T-helper 2 cell treated with Interferon-gamma antibody and Interleukin-4, amounts not matched to agents 100 ng/mL and 5 ng/mL, for 36 hours (primary cell): ENCODE results near the gene HDAC4. TPM values are rescaled to one million over a fixed set of nuclear protein-coding genes. Genes with fewer than 3 reads are reported as not detected.

Experiments
- intact Hi-C: fragments of 100-400 bp; cut with micrococcal nuclease; formaldehyde crosslinking; loops from one replicate; pipeline ENCODE4 v1.15.1; 2023
- total RNA-seq: library from RNA; stranded (reverse); gene quantifications from 2 replicates; pipeline ENCODE4 v1.2.3, GENCODE V29; 2022

Gene HDAC4
- total RNA-seq, 1 donor from 2014 or later, result 52.0 TPM

DNA sequence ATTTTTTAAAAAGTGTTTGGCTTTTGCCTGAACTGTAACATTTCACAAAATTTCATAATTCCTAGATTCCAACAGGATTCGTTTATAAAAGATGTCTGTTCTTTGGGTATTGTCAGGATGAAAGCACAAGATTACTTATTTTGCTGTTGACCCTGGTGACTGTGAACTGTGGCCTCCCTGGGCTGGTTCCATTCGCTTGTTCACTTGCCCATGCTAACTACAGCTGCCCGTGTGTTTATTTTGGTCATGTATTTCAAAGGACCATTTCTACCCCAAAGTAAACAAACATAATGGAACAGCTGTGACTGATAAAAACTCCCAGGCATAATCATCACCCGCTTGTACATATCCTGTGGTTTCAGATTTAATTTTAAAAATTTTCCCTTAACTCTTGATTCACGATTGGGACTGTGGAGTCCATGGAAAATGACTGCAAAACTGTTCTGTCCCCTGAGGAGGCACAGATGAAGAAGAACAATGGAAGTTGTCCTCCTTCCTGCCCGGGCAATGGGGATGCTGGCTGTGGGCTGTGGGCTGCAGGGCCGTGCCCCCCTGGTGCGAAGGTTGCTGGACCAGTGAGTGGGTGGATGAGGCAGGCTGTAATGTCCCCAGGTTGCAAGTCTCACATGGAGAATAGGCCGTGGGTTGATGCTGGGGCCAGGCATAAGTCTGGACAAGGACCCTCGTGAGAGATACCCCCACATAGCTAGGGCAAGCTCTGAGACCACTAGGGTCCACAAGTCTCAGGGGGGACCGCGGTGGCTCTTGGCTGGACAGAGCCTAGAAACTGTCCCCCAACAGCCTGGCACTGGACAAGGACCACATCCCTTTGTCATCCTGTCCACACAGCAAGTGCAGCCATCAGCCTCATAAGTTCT lies 28.9 kb upstream of the HDAC4 start:
- intact Hi-C loops, result no loop called here

DNA sequence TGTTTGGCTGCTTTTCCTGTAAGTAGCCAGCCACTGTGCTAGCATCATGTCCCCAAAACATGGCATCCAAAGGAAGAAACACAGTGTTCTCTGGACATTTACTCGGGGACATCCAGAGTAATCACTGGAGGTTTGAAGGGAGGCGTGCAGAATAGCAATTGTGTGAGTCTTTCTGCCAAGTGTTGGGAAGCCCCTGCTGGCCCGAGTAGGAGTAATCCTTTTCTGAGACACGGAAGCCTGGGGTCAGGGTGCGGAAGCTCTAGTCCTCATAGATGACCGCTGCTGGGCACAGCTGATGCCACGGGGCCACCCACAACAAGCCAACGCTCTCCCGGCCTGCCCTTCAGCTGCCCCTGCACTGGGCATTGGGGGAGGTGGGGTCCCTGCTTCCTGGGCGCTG lies 24.8 kb upstream of the HDAC4 start:
- intact Hi-C loops, result no loop called here

DNA sequence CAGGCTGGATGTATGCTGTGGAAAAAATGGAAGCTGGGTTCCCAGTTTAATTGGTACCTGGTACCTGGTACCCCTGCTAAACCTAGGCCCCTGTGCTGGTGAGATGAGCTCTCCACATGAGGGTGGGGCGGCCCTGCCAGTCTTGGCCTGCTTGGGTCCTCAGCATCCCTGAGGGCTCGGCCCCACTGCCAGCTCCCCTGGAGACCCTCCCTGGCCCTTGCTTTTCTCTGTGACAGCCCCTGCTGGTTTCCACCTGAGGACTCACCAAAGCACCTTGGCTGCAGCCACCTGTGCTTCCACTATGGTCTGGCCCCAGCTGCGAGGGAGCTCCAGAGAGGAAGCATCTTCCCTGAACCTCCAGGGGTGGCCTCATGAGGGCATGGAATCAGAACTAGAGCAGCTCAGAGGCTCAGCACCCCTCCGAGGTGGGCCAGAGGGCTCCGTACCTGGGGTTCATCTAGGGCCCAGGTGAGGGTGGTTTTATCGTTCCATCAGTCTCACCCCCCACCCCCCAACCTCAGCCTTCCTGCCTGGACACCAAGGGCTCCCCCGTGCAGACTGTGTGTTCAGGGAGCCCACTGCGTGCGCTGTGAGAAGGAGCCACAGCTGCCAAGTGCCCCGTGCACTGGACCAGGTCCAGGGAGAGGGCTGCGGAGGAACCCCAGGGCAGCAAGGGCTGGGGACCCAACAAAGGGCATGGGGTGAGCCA lies 23.7 kb upstream of the HDAC4 start:
- intact Hi-C loops, result no loop called here

DNA sequence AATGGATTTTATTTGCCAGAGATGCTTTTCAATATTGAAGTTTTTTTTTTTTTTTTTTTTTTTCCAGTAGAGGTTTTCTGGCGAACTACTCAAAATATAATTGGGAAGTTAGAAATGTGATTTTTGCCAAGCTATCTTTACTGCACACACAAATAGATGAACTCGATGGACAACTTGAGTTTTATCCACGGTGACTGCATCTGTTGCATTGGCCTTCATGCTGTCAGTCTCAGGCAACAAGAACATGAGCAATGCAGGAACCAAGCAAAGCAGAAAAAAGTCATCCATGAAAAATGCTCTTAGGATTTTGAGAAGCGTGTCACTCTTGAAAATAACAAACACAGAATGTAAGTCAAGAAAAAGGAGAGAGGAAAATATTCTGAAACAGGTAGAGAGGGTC lies 22.7 kb upstream of the HDAC4 start:
- intact Hi-C loops, result no loop called here

DNA sequence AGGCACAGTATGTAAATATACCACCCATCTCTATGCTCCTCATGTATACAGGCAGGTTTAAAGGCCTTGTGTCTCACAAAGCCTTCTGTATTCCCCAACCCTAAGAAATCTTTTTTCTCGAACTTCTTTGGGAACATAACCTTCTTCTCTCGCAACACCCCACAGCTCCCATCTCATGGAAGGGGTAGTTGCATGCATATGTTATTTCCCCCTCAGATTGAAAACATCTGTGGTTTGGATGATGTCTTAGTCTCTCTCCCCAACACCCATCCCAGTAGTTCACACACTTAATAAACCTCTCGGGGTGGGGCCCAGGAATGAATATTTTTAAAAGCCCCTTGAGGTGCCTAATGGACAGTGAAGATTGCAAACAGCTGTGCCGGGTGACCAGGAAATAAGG lies 21.0 kb upstream of the HDAC4 start:
- intact Hi-C loops, result no loop called here

DNA sequence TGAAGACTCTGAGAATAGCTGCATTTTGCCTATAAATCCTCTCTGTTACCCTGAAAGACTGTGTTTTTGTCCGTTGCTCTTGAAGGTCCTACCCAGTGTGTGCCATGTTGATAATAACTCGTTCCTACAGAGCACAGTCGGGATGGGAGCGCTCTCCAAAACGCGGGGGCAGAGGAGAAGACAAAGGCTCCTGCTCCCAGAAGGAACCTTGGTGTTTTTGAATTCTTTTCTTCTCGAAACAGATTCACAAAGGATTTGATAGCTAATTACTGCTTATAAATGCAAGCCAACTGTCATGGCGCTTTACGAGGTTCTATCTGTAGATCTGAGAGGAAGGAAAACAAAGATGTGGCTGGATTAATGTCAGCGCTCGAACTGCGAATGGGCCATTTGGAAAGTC lies 19.3 kb upstream of the HDAC4 start:
- intact Hi-C loops, result no loop called here

DNA sequence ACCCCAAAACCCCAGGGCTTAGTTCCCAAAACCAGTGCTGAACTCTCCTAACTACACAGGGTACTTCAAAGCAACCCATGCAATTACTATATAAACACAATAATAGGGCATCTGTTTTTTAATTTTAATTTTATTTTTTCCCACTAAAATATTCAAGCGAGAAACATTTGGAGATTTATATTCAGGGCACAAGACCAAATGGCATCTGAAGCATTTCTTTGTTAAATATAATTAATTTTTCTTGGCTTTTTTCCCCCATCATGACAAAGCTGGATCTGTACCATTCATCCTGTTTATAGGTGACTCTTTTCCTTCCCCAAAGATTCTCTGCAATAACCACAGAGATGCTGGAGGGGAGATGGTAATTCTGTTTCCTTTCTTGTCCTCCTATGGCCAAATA lies 18.1 kb upstream of the HDAC4 start:
- intact Hi-C loops, result no loop called here

DNA sequence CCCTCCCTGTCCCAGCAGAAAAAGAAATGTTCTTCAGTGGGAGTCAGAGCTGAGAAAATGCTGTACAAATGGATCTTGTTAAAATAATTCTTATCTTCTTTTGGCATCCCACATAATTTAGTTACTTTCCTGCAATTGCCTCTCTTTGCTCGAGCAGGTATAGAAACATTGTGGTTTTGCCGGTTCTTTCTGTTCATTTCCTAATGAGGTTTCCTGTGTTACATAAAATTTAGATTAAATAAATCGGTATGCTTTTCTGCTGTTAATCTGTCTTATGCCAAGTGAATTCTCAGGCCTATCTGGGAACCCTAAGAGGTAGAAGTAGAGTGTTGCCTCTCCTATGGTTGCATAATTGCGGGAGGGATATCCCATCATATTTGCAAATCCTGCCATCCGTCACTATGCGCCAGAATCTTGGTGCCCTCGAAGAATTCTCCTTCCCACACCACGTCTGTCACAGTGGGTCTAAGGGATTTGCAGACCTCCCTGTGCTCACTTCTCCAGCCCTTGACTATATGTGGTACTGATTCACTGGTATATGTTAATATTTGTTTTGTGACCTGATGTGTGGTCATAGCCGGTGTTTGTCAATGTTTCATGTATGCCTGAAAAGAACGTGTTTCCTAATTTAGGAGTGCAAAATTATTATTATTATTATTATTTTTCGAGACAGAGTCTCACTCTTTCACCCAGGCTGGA lies 12.2 kb upstream of the HDAC4 start:
- intact Hi-C loops, result no loop called here

DNA sequence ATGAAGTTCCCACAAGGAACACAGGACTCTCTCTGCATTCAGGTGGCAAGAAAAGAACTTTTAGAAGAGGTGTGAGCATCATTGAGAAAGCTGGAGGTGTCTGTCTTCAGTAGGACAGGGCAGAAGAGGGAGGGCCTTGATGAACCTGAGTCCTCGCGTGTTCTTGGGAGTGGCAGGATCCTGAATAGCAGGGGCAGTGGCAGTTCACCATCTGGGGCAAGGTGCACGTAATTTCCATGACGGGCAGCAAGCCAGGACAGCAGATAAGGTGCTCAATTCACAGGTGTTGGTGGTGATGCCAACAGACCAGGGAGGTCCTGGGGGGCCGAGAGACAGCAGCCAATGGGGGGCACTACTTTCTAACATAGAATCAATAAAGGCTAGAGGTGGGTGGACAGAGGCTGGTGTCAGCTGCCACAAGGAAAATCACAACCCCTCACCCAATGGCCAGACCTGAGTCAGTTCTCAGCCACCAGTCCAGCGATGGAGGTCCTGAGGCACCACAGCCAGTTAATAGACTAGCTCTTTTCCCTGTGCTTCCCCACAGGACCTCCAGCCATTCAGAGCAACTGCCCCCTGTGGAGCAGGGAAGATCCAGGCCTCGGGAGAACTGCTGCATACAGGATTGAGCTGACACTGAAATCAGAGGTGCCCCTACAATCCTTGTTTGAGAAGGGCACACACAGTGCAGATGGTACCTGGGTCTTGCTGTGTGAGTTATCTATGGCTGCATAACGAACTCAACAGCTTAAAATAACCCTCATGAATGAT lies 10.9 kb upstream of the HDAC4 start:
- intact Hi-C loops, result no loop called here

DNA sequence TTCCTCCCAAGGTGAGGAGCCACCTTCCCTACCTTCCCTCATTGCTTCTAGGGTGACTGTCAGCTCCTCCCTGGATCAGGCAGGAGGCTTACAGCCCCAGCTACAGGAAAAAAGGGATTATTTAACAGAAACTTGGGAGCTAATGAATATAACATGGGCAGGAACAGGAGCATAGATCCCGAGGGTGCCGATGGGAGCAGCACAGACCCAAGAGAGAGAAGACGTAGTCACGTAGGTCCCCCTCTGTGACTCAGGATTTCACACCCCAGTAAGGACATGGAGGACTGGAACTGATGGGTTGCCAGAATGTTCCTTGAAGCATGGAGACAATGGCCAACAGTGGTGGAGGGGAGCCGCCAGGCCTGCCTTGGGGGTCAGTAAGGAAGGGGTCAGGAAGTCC lies 10.3 kb upstream of the HDAC4 start:
- intact Hi-C loops, result no loop called here

DNA sequence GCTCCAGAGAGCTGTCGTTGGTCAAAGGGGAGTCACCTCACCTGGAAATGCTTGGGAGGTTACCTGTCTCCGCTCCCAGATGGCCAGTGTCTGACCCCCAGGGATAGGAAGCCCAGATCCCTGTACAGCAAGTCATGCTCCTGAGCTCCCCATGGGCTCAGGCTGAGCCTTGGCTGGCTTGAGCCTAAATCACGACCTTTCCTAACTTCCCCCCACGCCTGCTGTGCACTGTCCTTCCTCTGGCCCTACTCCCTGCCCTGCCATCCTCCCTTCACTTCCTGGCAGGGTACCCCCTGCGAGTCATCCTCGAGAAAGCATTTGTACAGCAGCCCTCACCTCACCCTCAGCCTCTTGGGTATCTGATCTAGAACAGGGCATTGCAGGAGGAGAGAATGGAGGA lies 9.2 kb upstream of the HDAC4 start:
- intact Hi-C loops, result no loop called here

DNA sequence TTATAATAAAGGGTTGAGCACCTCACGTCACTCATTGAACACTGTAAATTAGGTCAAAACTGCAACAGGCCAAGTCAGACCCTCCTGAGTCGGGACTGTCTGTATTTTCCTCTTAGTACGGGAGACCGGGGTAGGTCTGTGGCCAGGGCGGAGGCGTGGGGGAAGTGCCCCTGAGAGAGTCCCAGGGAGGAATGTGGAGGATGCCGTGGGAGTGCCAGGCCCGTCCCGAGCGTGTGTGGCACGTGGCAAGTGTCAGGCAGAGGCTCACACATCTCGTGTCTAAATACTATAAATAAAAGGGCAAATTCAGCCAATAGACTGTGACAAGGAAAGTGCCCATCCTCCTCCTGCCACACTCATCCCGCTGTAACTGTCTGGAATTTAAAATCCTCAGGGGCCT lies 6.3 kb upstream of the HDAC4 start:
- intact Hi-C loops, result no loop called here

DNA sequence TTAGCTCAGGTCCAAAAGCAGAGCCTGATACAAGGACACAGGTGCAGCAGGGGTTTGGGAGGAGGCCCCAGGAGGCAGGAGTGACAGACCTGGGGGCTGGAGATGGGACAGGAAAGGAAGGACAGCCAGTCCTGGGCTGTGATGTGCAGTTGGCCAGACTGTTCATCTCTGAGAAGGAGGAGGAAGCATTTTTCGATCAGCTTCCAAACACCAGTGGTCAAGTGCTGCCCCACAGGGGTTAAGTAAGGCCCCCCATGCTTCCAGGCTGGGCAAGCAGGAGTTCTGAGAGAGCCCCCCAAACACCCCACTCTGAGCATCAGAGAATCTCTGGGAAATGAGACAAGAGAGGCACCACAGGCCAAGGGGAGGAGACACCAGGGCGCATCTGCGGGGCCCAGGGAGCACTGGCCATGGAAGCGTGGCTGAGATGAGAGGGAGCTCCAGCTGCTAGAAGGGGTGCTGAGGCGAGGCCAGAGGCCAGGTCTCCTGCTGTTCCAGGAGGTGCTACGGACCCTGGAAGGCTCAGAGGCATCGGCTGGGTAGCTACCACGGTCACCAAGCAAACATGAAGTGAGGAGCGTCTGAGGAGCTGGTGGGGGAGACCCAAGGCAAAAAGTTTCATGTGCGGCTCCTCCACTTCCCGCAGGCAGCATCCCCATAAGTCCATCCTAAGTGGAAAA lies 5.6 kb upstream of the HDAC4 start:
- intact Hi-C loops, result no loop called here

DNA sequence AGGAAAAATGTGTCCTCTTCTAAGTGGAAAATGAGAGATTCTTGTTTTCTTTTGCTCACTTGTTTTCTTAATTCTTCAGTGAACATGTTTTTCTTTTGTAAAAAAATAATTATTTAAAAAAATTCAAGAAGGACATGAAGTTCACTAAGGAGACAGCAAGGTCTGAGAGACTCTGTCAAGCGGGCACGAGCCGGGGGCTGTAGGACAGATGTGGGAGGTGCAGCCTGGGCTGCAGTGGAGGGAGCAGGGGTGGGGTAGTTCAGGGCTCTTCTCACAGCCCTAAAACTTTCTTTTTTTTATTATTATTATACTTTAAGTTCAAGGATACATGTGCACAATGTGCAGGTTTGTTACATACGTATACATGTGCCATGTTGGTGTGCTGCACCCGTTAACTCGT lies 4.3 kb upstream of the HDAC4 start:
- intact Hi-C loops, result no loop called here

DNA sequence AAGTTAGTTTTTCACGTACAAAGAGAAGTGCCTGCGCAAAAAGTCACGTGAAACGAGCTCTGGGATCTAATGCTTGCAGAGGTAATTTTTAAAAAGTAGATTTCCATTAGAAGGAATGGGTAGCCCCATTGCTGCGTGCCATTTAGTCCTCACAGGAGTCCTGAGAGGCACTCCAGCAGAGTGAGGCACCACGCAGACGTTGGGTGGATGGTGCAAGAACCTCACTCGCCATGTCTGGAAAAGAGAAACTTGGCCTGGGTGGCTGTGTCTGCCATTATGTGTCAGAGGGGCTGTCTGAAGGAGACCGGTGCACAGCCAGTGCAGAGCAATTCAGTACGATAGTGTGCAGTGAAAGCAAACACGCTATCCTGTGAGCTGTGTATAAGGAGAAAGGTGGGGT lies 1.8 kb upstream of the HDAC4 start:
- intact Hi-C loops, result loop anchor here (5.0 kb wide), 1 partner anchor 1115 kb away; the partner anchor contains the start of gene PER2

DNA sequence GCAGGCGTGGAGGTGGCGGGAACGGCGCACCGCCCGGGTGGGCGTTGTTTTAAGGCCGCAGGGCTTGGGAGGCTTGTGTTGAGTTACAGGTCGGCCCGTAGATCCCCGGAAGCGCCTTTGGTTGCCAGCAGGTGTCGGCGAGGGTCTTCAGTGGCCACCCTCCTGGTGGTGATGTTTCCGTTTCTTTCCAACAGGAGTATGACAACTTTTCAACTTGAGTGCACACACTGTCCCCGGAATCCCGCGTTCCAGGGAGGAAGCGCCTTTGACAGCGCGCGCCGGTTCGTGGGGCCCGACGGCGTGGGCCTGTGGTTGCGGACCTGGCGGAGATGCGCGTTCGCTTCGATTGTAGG lies 1.0 kb upstream of the HDAC4 start:
- intact Hi-C loops, result loop anchor here (1.0 to 5.0 kb wide), 8 partner anchors 21 to 1115 kb away; partner anchors contain the start of genes NDUFA10 and PER2

DNA sequence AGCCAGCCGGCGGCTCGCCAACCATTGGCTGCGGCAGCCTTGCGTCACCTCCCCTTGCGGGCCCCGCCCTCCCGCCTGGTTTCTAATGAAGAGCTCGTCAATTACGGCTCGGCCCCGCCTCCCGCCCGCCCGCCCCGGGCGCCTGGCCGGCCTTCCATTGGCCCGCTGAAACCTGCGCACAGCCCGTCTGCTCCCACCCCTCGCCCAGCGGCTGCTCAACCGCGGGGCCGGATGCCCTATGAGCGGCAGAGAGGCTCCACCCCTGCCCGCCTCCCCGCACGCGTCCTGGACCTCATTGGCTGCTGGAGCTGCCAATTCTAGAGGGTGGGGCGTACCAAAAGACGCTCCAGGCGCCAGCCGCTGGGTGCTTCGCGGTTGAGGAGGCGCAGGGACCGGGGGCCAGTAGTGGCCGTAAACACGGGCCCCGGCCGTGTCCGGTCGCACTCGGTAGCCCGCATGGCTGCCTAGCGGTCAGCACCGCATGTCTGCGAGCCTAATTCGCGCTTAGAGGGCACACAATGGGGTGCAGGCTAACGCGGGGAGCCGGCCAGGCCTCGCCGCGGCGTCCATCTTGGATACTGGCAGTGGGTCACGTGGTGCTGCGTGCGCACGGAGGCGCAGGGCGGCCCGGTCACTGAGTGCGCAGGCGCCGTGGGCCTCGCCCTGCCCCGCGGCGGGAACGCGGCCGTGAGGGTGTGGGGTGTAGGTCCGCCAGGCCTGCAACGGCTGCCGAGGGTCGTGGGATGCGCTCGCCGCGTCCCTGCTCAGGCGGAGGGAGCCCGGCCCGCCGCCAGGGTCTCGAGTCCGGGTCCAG lies 454 bp upstream of the HDAC4 start:
- intact Hi-C loops, result loop anchor here (1.0 to 5.0 kb wide), 8 partner anchors 20 to 1114 kb away; partner anchors contain the start of genes NDUFA10 and PER2

DNA sequence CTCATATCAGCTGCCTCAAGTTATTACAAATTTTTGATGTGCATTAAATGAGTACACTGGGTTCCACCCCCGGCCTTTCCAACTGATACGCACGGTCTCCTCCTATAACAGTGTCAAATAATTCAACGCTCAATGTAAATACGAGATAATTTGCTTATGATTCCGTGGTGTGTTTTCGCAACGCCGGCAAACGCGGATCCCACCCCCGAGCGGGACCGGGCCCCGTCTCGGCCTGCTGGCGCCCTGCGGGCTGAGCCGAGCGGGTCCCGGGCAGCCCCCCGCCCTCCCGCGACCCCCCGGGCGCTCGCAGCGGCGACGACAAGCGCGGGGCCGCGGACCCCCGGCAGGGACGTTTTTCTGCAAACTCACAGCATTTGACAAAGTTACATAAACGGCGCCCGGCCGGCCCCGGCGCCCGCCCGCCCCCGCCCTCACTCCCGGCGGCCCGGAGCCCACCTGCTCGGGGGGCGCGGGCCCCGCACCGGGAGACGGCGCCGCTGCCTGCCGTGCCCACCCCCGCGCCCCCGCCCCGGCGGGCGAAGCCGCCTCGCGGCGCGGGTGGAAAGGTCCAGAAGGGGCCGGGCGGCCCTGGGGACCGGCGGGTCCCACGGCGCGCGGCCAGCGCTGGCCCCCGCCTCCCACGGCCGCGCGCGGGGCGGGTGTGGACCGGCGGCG lies 762 bp downstream of the HDAC4 start:
- intact Hi-C loops, result loop anchor here (2.0 to 5.0 kb wide), 4 partner anchors 125 to 1113 kb away; partner anchors contain the start of genes NDUFA10 and PER2

DNA sequence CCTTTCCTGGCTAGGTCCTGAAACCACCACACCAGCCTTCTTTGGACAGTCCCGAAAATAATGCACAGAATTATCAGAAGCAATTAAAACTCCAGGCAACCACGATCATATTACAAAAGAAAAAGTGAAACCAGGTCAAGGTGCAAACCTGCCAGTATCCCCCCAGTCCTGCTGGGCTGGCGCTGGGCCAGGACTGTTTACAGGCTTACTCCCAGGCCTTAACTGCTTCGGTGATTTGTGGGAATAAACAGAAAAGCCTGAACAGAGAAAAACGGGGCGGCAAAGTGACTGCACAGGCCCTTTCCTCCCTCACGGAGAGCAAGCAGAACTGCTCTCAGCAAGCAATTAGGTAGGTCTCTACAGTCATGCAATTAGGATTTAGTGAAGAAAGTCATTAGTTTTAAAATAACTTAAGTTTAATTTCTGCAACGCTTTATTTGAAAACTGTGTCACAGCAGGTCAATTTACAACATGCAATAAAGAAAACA lies 1.3 kb downstream of the HDAC4 start:
- intact Hi-C loops, result loop anchor here (5.0 kb wide), 1 partner anchor 362 kb away; no protein-coding TSS in a partner anchor
